SHP77 treated with DMSO at 0.1 percent for 48 hours (cell line): ENCODE measurements around the gene PDZRN4.
"Not testable (repeated sequence)": the region's sequence is repeated elsewhere in the genome, so short reads cannot be mapped to it uniquely, and the experiment has no call there.

Experiments used
- DNase-seq: peaks from one replicate; lab custom pipeline; 2025; lab: John Stamatoyannopoulos, UW

Gene PDZRN4

DNA sequence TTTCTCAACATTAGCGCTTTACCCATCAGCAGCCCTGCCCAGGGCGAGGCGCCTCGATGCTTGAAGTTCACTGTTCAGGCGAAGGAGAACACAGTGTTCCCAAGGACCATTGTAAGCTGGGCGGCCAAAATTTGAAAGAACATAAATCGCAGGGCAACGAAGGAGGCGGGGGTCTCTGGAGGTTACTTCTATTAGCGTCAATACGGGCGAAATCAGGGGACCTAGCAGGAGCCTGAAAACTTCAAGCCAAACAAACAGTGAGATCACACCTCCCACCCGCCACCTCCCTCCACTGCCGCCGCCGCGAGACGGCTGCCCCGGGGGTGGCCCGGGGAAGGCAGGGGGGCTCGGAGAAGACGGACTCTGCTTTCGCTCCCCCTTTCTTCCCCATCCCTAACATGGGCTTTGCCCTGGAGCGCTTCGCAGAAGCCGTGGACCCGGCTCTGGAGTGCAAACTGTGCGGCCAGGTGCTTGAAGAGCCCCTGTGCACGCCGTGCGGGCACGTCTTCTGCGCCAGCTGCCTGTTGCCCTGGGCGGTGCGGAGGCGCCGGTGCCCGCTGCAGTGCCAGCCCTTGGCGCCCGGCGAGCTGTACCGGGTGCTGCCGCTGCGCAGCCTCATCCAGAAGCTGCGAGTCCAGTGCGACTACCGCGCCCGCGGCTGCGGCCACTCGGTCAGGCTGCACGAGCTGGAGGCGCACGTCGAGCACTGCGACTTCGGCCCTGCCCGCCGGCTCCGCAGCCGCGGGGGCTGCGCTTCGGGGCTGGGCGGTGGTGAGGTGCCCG, at the start of gene PDZRN4:
PDZRN4 (plus strand) TSS at position 263 of the 783 bp plus-strand sequence.
- DNase-seq = no peak

DNA sequence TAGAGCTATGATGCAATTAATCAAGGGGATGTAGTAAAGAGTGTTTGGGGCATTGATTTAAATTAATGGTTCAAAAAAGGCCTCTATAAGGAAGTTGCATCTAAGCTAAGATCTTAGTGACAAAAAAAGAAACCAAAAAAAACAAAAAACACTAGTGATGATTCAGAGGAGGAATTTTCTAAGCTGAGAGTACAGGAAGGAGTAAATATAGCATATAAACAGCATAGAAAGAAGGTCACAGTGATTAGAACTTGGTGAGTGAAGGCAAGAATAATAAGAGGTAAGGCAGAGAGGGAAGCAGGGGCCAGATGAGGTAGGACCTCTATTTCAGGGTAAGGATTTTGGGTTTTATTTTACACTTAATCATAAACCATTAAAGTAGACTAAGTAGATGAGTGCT, 48.0 kb upstream of the PDZRN4 start:
- no peak for DNase-seq

DNA sequence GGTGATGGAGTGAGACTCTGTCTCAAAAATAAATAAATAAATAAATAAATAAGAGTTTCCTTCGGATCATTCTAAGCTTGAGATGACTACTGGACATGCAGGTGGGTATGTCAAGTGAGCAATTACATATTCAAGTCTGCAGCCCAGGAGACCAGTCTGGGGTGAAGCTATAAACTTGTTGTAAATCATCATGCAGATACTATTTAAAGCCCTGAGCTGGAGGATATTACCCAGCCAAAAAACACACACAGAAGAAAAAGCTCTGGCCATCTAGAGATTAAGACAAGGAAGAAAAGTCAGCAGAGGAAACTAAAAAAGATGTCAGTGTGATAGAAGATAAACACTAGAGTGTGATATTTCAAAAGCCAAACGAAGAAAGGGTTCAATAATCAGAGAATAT, 47.0 kb upstream of the PDZRN4 start:
- no peak for DNase-seq

DNA sequence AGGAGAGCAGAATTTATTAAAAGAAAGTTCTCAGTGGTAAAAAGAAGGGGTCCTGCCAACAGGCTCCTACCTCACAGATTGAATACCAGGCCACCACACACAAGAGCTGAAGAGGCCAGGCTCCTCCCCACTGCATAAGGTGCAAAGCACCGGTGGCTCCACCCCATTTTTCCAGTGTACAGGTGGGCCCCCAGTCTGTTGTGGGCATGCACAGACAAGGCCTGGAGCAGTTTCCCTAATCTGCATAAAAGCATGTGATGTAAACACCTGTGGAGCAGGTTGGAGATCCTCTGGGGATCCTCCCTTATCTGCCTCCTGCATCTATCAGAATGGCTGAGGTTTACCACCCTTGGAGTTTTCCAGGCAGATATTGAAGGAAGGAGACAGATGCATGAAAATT, 45.7 kb upstream of the PDZRN4 start:
- no peak for DNase-seq

DNA sequence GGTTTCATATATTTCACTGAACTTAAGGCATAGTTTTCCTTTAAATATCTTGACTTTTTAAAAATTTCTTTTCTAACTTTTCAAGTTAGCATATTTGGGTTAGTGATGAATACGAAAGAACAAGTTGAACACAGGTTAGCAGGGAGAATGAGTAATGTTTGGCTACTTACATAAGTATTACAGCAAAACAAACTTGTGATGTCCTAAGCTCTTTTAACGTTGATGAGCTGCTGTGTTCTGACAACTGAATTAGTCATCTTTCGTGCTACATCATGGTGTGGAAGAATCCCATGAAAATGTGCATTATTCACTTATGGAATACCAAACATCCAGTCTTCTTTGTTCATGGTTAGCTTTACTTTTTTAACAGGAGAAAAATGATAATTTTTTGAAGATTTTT, 36.3 kb upstream of the PDZRN4 start:
- no peak for DNase-seq

DNA sequence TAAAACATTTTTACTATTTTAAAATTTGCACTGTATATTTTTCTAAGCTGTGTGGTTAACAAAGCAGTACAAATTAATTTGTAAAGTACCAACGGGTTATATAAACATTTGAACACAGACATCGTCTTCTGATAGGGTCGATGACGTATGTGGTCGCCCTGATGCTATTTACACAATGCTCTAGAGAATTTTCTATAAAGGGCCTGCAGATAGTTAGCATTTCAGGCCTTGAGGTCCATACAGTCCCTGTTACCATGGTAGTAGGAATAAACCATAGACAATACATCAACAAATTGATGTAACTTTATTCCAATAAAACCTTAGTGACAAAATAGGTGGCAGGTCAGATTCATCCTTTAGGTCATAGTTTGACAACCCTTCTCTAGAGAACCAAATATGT, 25.7 kb upstream of the PDZRN4 start:
- DNase-seq = peak; percentile 5

DNA sequence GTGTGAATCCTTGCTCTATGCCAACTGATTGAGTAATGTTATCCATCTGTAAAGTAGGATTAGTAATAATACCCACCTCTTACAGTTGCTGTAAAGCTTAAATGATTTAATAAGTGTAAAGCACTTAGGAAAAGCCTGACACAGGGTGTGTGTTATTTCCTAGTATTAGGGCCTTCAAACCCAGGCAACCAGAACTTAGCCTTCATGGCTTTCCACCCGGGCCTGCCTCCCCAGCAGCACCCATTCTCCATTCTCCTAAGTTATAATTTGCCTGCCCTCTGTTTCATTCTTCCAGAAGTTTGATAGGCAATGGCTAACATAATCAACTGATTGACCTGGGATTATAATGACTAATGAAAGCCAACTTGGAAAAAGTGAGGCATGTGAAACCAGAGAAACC, 20.4 kb upstream of the PDZRN4 start:
- DNase-seq = no peak

DNA sequence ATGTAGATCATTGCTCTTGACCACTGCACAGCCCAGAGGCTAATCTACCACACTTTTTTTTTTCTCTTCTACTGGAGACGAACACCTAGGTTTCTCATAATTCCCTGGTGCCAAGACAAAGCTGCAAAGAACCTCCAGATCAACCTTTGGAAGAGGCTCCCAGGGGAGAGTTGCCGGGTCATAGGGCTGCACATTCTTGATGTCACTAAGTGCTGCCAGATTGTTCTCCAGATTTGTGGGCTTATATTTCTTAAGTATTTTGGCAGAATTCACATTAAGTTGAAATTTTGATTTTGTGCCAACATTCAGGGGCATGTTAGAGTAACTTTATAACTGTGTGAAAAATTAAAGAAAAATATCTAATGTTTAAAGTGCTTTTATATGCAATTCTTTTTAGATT, 13.5 kb upstream of the PDZRN4 start:
- no peak for DNase-seq

DNA sequence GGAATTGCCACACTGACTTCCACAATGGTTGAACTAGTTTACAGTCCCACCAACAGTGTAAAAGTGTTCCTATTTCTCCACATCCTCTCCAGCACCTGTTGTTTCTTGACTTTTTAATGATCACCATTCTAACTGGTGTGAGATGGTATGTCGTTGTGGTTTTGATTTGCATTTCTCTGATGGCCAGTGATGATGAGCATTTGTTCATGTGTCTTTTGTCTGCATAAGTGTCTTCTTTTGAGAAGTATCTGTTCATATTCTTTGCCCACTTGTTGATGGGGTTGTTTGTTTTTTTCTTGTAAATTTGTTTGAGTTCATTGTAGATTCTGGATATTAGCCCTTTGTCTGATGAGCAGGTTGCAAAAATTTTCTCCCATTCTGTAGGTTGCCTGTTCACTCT, 8.6 kb upstream of the PDZRN4 start:
- DNase-seq = not testable (repeated sequence)

DNA sequence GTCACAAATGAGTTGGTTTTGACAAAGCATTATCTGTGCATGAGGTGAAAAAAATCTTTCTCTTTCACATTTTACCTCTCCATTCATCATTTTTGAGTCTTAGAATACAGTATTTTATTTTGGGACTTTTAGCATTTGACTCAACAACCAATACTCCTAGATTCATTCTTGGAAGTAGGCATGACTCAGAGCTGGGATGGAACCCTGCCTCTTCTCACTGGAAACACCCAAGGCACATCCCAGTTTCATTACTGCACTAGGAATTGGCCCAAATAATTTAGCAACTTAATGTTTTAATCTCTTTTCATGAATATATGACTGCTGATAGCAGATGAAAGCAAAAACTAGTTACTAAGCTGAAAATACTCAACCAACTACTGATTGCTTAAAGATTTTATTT, 3.3 kb upstream of the PDZRN4 start:
- no peak for DNase-seq

DNA sequence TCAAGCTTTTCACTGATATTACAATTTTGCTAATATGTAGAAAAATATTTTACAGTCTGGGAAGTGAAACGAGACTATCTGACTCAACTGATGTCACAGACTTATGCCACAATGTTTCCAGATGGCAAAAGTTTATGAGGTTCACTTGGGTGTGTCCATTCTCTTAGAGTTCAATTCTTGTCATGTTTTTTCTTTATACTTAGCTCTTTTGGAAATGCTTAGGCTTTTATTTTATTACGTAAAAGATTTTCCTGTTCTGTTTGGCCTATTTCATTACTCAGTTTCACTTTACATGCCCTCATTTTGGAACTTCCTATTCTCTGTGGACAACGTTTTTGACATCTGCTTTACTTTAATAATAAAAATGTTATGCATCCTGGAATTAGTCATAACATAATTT, 2.1 kb upstream of the PDZRN4 start:
- no peak for DNase-seq

DNA sequence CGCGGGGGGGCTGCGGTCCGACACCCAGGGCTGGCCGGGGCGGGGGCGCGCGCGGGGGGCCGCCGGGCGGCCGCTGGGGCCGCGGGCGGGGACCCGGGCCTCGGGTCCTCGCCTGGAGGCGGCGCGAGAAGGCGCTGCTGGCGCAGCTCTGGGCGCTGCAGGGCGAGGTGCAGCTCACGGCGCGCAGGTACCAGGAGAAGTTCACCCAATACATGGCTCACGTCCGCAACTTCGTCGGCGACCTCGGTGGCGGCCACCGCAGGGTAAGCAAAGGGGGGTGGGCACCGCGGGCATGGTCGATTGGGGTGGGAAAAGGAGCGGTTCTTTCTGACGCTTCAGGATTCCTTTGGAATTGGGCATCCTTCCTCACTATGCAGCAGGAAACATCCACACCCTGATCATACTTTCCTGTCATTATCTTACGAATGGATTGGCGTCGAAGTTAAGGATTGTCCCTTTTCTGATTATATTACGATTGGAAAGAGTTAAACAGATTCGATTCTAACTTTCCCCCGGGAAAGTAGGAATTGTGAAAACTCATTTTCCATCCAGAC, 798 bp downstream of the PDZRN4 start:
- DNase-seq = no peak

DNA sequence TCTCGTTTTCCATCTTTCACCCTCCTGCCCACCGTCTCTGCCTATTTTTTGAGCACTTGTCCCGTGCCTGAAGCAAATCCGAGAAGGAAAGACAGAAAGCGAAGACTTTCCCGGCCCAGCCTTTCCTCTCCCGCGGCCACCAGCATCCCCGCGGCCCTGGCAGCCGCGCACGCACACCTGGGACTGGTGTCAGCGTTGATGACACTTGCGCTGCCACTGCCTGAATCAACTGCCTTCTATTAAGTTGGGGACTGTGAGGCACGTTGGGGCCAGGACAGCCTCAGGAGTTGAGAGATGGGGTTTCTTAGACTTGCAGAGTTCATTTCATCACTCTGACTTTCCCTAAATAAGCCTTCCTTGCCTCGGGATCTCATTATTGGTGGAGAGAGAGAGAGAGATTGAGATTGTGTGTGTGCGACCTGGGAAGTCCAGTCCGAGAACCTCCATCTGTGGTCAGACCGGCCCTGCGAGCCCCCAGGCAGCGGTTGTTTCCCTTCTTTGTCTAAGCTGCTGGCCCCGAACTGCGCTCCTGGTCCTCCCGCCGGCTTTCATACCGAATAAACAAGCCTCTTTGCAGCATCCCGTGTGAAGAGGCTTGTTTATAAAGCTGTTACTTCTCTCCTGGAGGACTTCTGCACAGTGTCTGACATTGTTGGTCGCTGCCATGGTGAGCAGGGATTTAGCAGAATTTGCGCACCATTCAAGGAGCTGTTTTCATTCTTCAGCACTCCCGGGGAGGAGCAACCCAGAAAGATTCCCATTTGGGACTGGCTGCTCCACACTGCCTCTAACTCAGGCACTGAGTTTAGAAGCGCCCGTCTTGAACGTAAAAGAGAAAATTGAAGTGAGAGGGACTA, 1.5 kb downstream of the PDZRN4 start:
- no peak for DNase-seq

DNA sequence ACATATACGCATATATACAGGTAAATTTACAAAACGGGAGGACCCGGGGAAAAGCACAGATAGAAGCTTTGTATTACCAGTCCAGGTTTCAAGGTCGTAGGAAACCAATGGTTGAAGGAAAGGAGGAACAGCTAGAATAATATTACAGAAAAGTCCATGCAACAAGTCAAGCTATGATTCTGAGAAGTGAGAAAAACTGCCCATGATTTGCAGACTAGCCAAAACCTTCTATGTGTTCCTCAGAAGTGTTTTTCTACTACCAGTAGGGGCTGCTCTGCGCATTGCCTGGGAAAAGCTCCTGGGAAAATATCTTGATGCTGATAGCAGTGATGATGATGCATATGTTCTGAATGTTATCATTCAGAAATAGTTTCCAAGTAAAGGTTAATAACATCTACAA, 2.2 kb downstream of the PDZRN4 start:
- DNase-seq = no peak

DNA sequence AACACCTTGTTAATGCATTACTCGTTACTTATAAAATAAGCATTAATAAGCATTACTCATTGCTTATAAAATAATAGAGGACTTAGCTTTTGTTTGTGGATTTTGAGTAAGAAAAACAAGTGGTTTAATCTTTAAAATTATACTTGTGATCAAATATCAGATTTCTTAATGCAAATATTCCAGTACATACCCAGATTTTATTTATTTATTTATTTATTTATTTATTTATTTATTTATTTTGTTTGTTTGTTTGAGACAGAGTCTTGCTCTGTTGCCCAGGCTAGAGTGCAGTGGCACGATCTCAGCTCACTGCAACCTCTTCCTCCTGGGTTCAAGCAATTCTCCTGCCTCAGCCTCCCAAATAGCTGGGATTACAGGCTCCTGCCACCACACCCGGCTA, 3.4 kb downstream of the PDZRN4 start:
- DNase-seq = not testable (repeated sequence)

DNA sequence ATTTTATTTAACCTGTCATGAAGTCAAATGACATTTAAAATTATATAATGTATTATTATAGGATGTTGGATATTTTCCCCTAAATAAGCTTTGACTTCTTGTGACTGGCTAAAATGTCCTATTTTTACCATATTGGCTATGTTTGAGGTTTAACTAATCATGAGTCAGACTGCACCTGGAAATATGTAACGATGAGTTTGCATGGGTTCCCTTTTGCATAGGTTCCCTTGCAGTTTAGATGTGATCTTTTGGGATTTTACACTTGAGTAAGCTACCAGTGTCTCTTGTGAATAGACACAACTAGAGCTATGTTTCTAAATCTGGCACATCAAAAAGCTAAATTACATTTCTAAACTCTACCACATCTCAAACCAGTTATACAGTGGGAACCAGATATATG, 5.2 kb downstream of the PDZRN4 start:
- DNase-seq = no peak

DNA sequence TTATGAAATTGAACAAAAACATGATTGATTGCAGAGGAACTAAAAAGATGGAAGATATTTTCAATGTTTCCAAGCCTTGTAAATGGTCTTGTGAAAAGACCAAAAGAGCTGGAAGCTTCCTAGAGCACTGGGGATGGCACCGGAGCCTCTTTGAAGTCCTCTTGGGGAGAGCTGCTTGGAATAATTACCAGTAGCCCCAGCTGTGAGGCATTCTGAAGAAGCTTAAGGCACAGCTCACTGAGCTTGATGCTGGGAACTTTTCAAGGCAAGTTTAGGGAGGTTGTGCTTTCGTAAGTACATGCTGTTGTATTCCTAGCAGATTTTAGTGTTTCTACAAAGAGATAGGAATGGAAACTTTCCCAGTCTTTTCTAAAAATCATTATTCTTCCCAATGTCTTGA, 13.9 kb downstream of the PDZRN4 start:
- DNase-seq = no peak

DNA sequence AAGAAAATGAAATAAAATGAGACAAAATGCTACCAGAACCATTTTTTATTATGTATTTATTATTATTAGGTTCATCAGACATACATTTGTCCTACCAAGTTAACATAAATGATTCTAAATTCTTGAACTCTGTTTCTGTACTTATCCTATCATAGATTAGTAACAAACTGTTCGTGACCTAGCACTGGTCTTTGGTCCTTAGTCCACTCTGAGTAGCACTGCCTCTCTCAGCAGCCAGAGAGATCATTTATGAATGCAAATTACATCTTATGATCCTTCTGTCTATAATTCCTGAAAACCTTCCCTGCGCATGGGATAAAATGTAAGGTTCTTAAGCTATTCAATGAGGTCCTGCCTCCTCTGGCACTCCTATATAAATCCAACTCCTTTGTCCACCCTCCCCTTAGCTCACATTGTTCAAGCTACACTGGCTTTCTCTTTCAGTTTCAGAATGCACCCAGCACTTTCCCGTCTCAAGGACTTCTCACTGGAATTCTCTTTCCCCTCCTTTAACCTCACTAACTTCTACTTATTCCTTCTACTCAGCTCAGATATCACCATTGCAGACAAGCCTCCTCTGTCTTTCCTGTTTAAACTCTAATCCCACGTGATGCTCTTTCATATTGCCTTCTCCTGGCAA, 17.1 kb downstream of the PDZRN4 start:
- DNase-seq = no peak

DNA sequence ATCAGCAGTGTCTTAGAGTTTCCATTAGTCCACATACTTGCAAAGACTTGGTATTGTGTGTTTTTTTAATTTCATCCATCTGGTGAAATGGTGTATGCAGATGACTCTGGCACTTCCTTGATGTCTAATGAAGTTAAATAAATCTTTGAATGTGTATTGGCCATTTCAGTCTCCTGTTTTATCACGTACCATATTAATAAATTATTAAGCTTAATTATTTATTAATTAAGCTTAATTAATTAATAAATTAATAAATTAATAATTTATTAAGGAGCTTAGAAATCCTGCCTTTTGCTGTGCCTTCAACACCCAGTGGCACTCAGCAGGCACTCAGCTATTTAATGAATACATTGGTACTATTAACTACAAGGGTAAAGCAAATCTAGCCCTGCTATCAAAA, 18.2 kb downstream of the PDZRN4 start:
- no peak for DNase-seq

DNA sequence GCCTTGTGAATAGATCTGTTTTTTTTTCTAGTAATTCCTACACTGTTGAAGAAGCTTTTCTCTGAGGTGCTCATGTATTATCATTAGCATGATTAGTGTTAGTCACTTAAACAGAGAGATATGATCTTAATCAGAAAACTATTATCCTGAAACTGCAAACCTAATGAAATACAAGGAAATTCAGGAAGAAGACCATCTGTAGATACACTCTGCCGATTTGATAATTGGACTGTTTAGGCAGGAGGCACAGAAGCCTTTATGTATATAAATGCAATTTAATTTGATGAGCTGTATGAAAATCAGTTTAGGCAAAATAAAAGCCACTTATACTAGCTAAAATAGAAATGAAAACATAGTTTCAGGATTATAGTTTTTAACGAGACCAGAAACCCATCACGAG, 23.3 kb downstream of the PDZRN4 start:
- DNase-seq = no peak

DNA sequence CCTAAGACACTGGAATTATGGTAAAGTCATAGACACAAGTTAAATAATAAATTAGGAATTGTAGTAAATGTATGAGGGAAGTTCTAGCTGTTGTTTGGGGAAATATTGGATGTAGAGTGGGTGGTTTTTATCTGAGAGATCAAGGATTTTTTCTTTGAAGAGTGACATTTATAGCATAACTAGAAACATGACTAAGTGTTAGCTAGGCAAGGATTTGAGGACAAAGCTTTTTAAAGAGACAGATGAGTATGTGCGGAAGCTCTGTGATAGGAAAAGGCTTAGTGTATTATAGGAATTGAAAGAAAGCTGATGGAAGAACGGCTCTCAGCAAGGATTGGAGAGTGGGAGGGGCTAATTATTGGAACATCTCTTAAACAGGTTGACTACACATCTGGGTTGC, 24.5 kb downstream of the PDZRN4 start:
- DNase-seq = no peak

DNA sequence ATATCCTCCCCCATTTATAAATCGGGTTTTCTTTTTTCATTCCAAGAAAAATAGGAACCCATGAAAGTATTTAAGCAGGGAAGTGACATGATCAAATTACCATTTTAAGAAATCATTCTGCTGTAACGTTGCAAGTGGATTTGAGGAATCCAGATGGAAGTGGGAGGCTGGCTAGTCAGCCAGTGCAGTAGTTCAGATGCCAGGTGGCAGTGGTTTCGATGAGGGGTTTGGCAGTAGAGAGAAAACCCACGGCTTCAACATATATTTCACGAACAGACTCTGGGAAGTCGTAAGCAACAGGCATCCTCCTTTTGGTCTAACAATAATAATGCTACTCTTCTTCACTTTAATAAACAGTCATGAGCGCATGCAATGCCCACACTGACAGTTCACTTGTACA, 25.0 kb downstream of the PDZRN4 start:
- DNase-seq = no peak

DNA sequence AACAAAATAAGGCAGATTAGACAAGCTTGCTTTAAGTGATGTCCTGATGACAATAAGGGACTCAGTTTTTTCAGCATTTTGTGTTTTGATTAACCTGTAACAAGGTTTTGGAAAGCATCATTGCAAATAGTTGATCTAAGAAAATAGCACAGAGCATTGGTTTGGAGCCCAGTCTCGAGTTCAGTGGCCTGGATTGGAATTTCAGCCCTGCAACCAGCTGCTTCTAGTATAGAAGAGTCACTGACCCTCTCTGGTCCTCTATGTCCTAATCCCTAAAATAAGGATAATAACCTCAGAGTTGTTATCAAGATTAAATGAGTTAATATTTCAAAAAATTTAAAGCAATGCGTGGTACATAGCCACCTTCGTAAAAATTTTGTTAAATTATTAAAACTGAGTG, 25.5 kb downstream of the PDZRN4 start:
- DNase-seq = no peak
